H1 (cell line): ENCODE measurements around the gene MPPED1. TPM values are rescaled to one million over a fixed set of nuclear protein-coding genes. Genes with fewer than 3 reads are reported as not detected.

Experiments used
- CREB1 ChIP-seq: IDR thresholded peaks from 2 replicates; pipeline ENCODE4 v1.6.1; 2012; ENCODE audit warnings: inconsistent platforms
- EGR1 ChIP-seq: IDR thresholded peaks from 2 replicates; pipeline ENCODE4 v1.6.1; 2011; ENCODE audit warnings: low read depth, low read length, borderline replicate concordance
- EP300 ChIP-seq, 2 experiments: IDR thresholded peaks; 1 replicate in 1 of 2; 2 replicates in 1 of 2; pipeline ENCODE4 v1.6.1; 2011 to 2012; ENCODE audit warnings: low read depth in 2 of 2, low read length in 2 of 2, mild to moderate bottlenecking in 2 of 2, borderline replicate concordance in 1 of 2, inconsistent platforms in 1 of 2, moderate library complexity in 1 of 2
- PHF8 ChIP-seq: fragments of 200-600 bp; sonication (generic); conservative IDR thresholded peaks from 2 replicates; pipeline ENCODE4 v1.7.1; 2012; ENCODE audit warnings: low read depth, mild to moderate bottlenecking, inconsistent platforms, low read length, moderate library complexity
- POLR2AphosphoS5 ChIP-seq: IDR thresholded peaks from 2 replicates; pipeline ENCODE4 v1.6.1; 2011; ENCODE audit warnings: low read depth, low read length
- SUZ12 ChIP-seq: fragments of 200-600 bp; sonication (generic); IDR thresholded peaks from 2 replicates; pipeline ENCODE4 v1.6.1; 2012; ENCODE audit warnings: mild to moderate bottlenecking, inconsistent platforms, low read length, moderate library complexity, mixed read lengths
- polyA plus RNA-seq, 7 experiments: library from polyadenylated mRNA; depleted of rRNA in 3 of 7; stranded (reverse) in 5 of 7; unstranded in 2 of 7; fragments of >200 nt in 5 of 7; fragments of 200-250 nt in 2 of 7; gene quantifications; 1 replicate in 5 of 7; 2 replicates in 1 of 7; 4 replicates in 1 of 7; pipeline versions ENCODE4 v1.2.1 to v1.2.3, GENCODE V29; 2011 to 2013; ENCODE audit warnings: missing spikeins in 2 of 7, mixed read lengths in 2 of 7
- total RNA-seq: library from RNA; stranded (reverse); fragmentation: NEBNext Ultra II Directional; extraction: Animal tissue kit (Norgen Biotek cat#: 25700); gene quantifications from 2 replicates; pipeline ENCODE4 v1.2.1, GENCODE V29; 2021
- TF ChIP-seq, protein P1 (sequence below): IDR thresholded peaks from 2 replicates; pipeline ENCODE4 v1.6.1; 2011; ENCODE audit warnings: low read length, improper control_type of control experiment

MPPED1 gene
- total and polyA plus RNA-seq, 2 of the 8 experiments (the other 6 are each of a cell fraction or from before 2014, with no cell fraction given), result 0.29 to 0.37 TPM

DNA sequence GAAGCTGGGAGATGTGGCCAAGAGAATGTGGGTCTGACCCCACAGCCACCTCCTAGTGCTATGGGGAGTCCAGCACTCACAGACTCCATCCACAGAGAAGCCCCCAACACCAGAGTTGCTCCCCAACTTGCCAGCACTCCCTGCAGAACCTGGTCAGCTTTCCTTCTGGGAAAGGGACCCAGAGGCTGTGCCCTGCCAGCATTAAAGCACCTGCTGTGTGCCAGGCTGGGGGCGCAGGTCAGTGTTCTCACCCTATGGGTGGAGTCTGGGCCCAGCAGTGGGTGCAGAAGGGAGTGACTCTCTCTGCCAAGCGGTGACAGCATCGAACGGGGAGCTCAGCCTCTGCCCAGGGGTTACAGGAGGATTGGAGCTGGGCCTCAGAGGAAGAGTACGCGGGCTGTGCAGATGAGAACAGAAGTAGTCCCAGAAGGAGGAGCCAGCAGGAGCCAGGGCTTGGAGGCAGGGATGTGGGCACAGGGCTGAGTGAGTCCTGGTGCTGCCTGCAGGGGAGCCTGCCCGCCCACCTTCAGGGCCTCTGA, 114.4 kb downstream of the MPPED1 start (continued):
- no peak for TF ChIP-seq EGR1
- TF ChIP-seq, protein P1, sequence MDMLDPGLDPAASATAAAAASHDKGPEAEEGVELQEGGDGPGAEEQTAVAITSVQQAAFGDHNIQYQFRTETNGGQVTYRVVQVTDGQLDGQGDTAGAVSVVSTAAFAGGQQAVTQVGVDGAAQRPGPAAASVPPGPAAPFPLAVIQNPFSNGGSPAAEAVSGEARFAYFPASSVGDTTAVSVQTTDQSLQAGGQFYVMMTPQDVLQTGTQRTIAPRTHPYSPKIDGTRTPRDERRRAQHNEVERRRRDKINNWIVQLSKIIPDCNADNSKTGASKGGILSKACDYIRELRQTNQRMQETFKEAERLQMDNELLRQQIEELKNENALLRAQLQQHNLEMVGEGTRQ, result no peak
- TF ChIP-seq PHF8, result no peak
- no peak for TF ChIP-seq CREB1
- no peak for TF ChIP-seq POLR2AphosphoS5
- no peak for TF ChIP-seq EP300 (IDR thresholded peaks at IDR 0.05; ENCODE audit: borderline replicate concordance in 1 of 2, low read depth in 2 of 2, low read length in 2 of 2)
- no peak for TF ChIP-seq SUZ12
